GM23338 (cell line): ENCODE data around the gene ZNF544. TPM values are rescaled to one million over a fixed set of nuclear protein-coding genes. Genes with fewer than 3 reads are reported as not detected.

Experiments used
- ATAC-seq: fragments of 200-7000 bp; cut with Tn5 transposase; 3 replicates; pipeline ENCODE4 v1.9.1; 2020
- DNase-seq: peaks from one replicate; pipeline ENCODE4 v3.0.0-alpha.2; 2015; ENCODE audit warnings: low spot score
- H2AFZ ChIP-seq: fragments of 200-600 bp; sonication (generic); 2 replicates; pipeline ENCODE4 v1.8.0; 2016; ENCODE audit warnings: antibody characterized with exemption, mild to moderate bottlenecking, moderate library complexity
- H3F3A ChIP-seq: fragments of 200-600 bp; sonication (generic); replicated peaks from 2 replicates; pipeline ENCODE4 v1.8.0; 2017; ENCODE audit warnings: antibody characterized with exemption, mixed run types, low read depth
- H3K27ac ChIP-seq: fragments of 200-600 bp; sonication (generic); 2 replicates; pipeline ENCODE4 v1.6.1; 2016; ENCODE audit warnings: low read depth
- H3K27me3 ChIP-seq: fragments of 200-600 bp; sonication (generic); 2 replicates; pipeline ENCODE4 v1.8.0; 2016; ENCODE audit warnings: mild to moderate bottlenecking, mixed run types, moderate library complexity; ENCODE audit not compliant: insufficient read depth
- H3K36me3 ChIP-seq: fragments of 200-600 bp; sonication (generic); 2 replicates; pipeline ENCODE4 v1.8.0; 2016; ENCODE audit warnings: mild to moderate bottlenecking; ENCODE audit not compliant: insufficient read depth
- H3K4me1 ChIP-seq: fragments of 200-600 bp; sonication (generic); 2 replicates; pipeline ENCODE4 v1.8.0; 2016; ENCODE audit warnings: mild to moderate bottlenecking, moderate library complexity; ENCODE audit not compliant: insufficient read depth
- H3K4me2 ChIP-seq: fragments of 200-600 bp; sonication (generic); 2 replicates; pipeline ENCODE4 v1.7.1; 2017; ENCODE audit warnings: mixed run types
- H3K4me3 ChIP-seq: fragments of 200-600 bp; sonication (generic); 2 replicates; pipeline ENCODE4 v1.6.1; 2016; ENCODE audit warnings: mixed run types
- H3K79me2 ChIP-seq: fragments of 200-600 bp; sonication (generic); replicated peaks from 2 replicates; pipeline ENCODE4 v1.8.0; 2017; ENCODE audit warnings: mild to moderate bottlenecking; ENCODE audit not compliant: insufficient read depth
- H3K9me2 ChIP-seq: fragments of 200-600 bp; sonication (generic); 2 replicates; pipeline ENCODE4 v1.8.0; 2017; ENCODE audit not compliant: insufficient read depth
- H4K20me1 ChIP-seq: fragments of 200-600 bp; sonication (generic); replicated peaks from 2 replicates; pipeline ENCODE4 v1.8.0; 2017; ENCODE audit warnings: mild to moderate bottlenecking; ENCODE audit not compliant: insufficient read depth
- H3K27ac Mint-ChIP-seq: 2 replicates; pipeline ENCODE4 v1.8.0; 2020; ENCODE audit warnings: inconsistent platforms, mild to moderate bottlenecking, moderate library complexity, mixed read lengths
- H3K27me3 Mint-ChIP-seq: 3 replicates; pipeline ENCODE4 v1.8.0; 2022; ENCODE audit warnings: low read depth, mild to moderate bottlenecking, moderate library complexity, mixed read lengths, inconsistent platforms; ENCODE audit not compliant: insufficient read depth, poor library complexity
- H3K36me3 Mint-ChIP-seq: 3 replicates; pipeline ENCODE4 v1.8.0; 2021; ENCODE audit warnings: low read depth, mild to moderate bottlenecking, inconsistent platforms, moderate library complexity, mixed read lengths
- H3K4me1 Mint-ChIP-seq: 3 replicates; pipeline ENCODE4 v1.8.0; 2020; ENCODE audit warnings: mild to moderate bottlenecking, inconsistent platforms, mixed read lengths
- H3K4me3 Mint-ChIP-seq: 3 replicates; pipeline ENCODE4 v1.8.0; 2021; ENCODE audit warnings: moderate library complexity, mild to moderate bottlenecking, inconsistent platforms, mixed read lengths
- H3K9me3 Mint-ChIP-seq: 3 replicates; pipeline ENCODE4 v1.8.0; 2020; ENCODE audit warnings: moderate library complexity, mild to moderate bottlenecking, inconsistent platforms, mixed read lengths
- CREB1 ChIP-seq: fragments of 250-450 bp; sonication (Bioruptor Pico); IDR thresholded peaks from 2 replicates; pipeline ENCODE4 v1.5.0; 2020; ENCODE audit warnings: low read depth, mild to moderate bottlenecking, moderate library complexity
- EZH2 ChIP-seq: fragments of 200-600 bp; sonication (generic); IDR thresholded peaks from one replicate; pipeline ENCODE4 v1.8.0; 2017; ENCODE audit warnings: antibody characterized with exemption, mild to moderate bottlenecking, low read depth; ENCODE audit not compliant: unreplicated experiment
- EZH2phosphoT487 ChIP-seq: fragments of 200-600 bp; sonication (generic); IDR thresholded peaks from one replicate; pipeline ENCODE4 v1.8.1; 2018; ENCODE audit warnings: antibody characterized with exemption; ENCODE audit not compliant: unreplicated experiment
- JUNB ChIP-seq: IDR thresholded peaks from one replicate; pipeline ENCODE4 v1.6.1; 2016; ENCODE audit warnings: antibody characterized with exemption; ENCODE audit not compliant: unreplicated experiment
- NANOG ChIP-seq: IDR thresholded peaks from 2 replicates; pipeline ENCODE4 v1.6.1; 2016; ENCODE audit warnings: antibody characterized with exemption, borderline replicate concordance
- POLR2AphosphoS5 ChIP-seq: IDR thresholded peaks from 2 replicates; pipeline ENCODE4 v1.6.1; 2016; ENCODE audit warnings: antibody characterized with exemption, low read depth
- STAT1 ChIP-seq: IDR thresholded peaks from one replicate; pipeline ENCODE4 v1.6.1; 2016; ENCODE audit warnings: antibody characterized with exemption; ENCODE audit not compliant: unreplicated experiment
- ZNF114 ChIP-seq: fragments of 250-450 bp; sonication (Bioruptor Pico); IDR thresholded peaks from 2 replicates; pipeline ENCODE4 v1.5.0; 2020; ENCODE audit warnings: mild to moderate bottlenecking, moderate library complexity
- polyA plus RNA-seq: library from polyadenylated mRNA; unstranded; fragments of >200 nt; fragmentation: Nextera tagmentation; extraction: Ambion mirVana; gene quantifications from 2 replicates; pipeline ENCODE4 v1.2.1, GENCODE V29; 2016
- total RNA-seq: library from RNA; depleted of rRNA; stranded (reverse); fragments of >200 nt; shearing (Covaris generic); gene quantifications from 2 replicates; pipeline ENCODE4 v1.2.3, GENCODE V29; 2014
- TF ChIP-seq, protein P1 (sequence below), 2 experiments: fragments of 200-600 bp in 1 of 2; sonication (generic) in 1 of 2; conservative IDR thresholded peaks; 2 replicates each; pipeline versions ENCODE4 v1.5.1 to v1.6.1; 2016 to 2017; ENCODE audit warnings: antibody characterized with exemption in 2 of 2, low read depth in 2 of 2, mild to moderate bottlenecking in 2 of 2, moderate library complexity in 1 of 2
- TF ChIP-seq, protein P2 (sequence below): IDR thresholded peaks from 2 replicates; pipeline ENCODE4 v1.6.1; 2016; ENCODE audit warnings: antibody characterized with exemption

ZNF544 gene
- total and polyA plus RNA-seq, 2 experiments from 2014 or later = 29.4 to 93.9 TPM

DNA sequence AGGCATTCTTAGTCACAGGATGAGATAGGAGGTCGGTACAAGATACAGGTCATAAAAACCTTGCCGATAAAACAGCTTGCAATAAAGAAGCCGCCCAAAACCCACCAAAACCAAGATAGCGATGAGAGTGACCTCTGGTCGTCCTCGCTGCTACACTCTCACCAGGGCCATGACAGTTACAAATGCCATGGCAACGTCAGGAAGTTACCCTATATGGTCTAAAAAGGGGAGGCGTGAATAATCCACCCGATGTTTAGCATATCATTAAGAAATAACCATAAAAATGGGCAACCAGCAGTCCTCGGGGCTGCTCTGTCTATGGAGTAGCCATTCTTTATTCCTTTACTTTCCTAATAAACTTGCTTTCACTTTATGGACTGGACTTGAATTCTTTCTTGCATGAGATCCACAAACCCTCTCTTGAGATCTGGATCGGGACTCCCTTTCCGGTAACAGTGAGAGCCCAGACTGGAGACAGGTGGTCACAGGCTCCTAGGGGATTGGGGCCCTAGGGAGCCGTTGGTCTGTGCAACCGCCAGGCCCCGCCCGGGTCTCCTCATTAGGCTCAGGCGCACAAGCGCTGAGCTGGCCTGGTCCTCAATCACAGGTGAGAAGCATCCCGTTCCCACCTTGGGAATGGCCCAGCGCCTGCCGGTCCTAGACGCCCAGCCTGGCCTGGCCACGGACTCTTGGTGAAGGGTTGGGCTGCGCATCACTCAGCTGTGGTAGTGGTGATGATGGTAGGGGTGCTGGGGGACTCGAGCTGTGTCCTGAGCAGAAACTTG, 10.9 kb upstream of the ZNF544 start:
- H3K4me1 ChIP-seq = no peaks in the 10 kb centered on the region
- H3F3A ChIP-seq = 0 out of 2 replicates have a peak, but pooled peaks cover 3% of the 10 kb centered on the region
- ATAC-seq (no peak), DNase-seq (no peak)
- peaks cover 7% of the 10 kb centered on the region for H3K36me3 ChIP-seq
- no peaks in the 10 kb centered on the region for H3K9me2 ChIP-seq
- peak overlapping the region; percentile 59; the same call in 1 of the 2 replicates for H2AFZ ChIP-seq
- Mint-ChIP-seq H3K27ac (no peak overlapping the region), H3K4me3 (no peak overlapping the region), H3K36me3 (peaks cover 32% of the 10 kb centered on the region), H3K27me3 (peaks cover 4% of the 10 kb centered on the region), H3K9me3 (peaks cover 60% of the 10 kb centered on the region), H3K4me1 (no peaks in the 10 kb centered on the region)
- H3K79me2 ChIP-seq = no peaks in the 10 kb centered on the region
- no peak overlapping the region for H3K27ac ChIP-seq
- H3K4me3 ChIP-seq = no peak overlapping the region
- H4K20me1 ChIP-seq = no peaks in the 10 kb centered on the region
- H3K4me2 ChIP-seq = no peak overlapping the region
- TF ChIP-seq, protein P1, sequence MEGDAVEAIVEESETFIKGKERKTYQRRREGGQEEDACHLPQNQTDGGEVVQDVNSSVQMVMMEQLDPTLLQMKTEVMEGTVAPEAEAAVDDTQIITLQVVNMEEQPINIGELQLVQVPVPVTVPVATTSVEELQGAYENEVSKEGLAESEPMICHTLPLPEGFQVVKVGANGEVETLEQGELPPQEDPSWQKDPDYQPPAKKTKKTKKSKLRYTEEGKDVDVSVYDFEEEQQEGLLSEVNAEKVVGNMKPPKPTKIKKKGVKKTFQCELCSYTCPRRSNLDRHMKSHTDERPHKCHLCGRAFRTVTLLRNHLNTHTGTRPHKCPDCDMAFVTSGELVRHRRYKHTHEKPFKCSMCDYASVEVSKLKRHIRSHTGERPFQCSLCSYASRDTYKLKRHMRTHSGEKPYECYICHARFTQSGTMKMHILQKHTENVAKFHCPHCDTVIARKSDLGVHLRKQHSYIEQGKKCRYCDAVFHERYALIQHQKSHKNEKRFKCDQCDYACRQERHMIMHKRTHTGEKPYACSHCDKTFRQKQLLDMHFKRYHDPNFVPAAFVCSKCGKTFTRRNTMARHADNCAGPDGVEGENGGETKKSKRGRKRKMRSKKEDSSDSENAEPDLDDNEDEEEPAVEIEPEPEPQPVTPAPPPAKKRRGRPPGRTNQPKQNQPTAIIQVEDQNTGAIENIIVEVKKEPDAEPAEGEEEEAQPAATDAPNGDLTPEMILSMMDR (conservative IDR thresholded peaks at IDR 0.05; ENCODE audit: low read depth in 2 of 2) = no peak
- no peak for TF ChIP-seq ZNF114 (CRISPR knock-in tag)
- TF ChIP-seq, protein P2, sequence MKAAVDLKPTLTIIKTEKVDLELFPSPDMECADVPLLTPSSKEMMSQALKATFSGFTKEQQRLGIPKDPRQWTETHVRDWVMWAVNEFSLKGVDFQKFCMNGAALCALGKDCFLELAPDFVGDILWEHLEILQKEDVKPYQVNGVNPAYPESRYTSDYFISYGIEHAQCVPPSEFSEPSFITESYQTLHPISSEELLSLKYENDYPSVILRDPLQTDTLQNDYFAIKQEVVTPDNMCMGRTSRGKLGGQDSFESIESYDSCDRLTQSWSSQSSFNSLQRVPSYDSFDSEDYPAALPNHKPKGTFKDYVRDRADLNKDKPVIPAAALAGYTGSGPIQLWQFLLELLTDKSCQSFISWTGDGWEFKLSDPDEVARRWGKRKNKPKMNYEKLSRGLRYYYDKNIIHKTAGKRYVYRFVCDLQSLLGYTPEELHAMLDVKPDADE = no peak
- no peak for TF ChIP-seq STAT1
- TF ChIP-seq EZH2 = no peak
- TF ChIP-seq EZH2phosphoT487 = no peak
- no peak for TF ChIP-seq CREB1 (CRISPR knock-in tag)
- no peak for TF ChIP-seq JUNB
- no peak for TF ChIP-seq POLR2AphosphoS5
- H3K27me3 ChIP-seq = no peaks in the 10 kb centered on the region

DNA sequence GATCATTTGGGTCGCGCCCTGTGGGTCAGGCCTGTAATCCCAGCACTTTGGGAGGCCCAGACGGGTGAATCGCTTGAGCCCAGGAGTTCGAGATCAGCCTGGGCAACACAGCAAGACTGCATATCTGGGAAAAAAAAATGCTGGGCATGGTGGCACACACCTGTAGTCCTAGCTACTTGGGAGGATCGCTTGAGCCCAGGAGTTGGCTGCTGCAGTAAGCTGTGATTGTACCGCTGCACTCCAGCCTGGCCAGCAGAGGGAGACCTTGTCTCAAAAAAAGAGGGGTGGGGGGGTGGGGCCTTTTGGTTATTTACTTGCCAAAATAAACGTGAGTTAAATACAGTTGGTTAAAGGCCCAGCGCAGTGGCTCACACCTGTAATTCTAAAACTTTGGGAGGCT, 9.8 kb upstream of the ZNF544 start:
- Histone ChIP-seq H3K27ac (no peak overlapping the region), H3K79me2 (no peaks in the 10 kb centered on the region), H2AFZ (no peak overlapping the region), H3F3A (0 out of 2 replicates have a peak, but pooled peaks cover 3% of the 10 kb centered on the region), H3K4me1 (no peaks in the 10 kb centered on the region), H3K4me3 (no peak overlapping the region), H3K4me2 (no peak overlapping the region), H3K27me3 (peaks cover 3% of the 10 kb centered on the region; the same call in 1 of the 2 replicates), H3K9me2 (no peaks in the 10 kb centered on the region), H3K36me3 (no peaks in the 10 kb centered on the region), H4K20me1 (no peaks in the 10 kb centered on the region)
- DNase-seq (peak; percentile 72), ATAC-seq (peak; percentile 81)
- Mint-ChIP-seq H3K27me3 (peaks cover 4% of the 10 kb centered on the region), H3K4me3 (no peak overlapping the region), H3K4me1 (no peaks in the 10 kb centered on the region), H3K9me3 (peaks cover 52% of the 10 kb centered on the region), H3K27ac (no peak overlapping the region), H3K36me3 (peaks cover 21% of the 10 kb centered on the region)
- TF ChIP-seq NANOG (no peak), STAT1 (no peak), POLR2AphosphoS5 (no peak)
- TF ChIP-seq, protein P1 (conservative IDR thresholded peaks at IDR 0.05; ENCODE audit: low read depth in 2 of 2) = peak; percentile 26 to 65; a peak in 3 of 4 replicates
